HepG2 (cell line): ENCODE measurements around the gene IGSF21. TPM values are rescaled to one million over a fixed set of nuclear protein-coding genes. Genes with fewer than 3 reads are reported as not detected.

Experiments used
- ARID2 ChIP-seq: sonication (generic); formaldehyde crosslinking; IDR thresholded peaks from 2 replicates; pipeline ENCODE4 v1.8.1; 2022; ENCODE audit warnings: mild to moderate bottlenecking, missing genetic modification reagents, borderline replicate concordance
- ASH2L ChIP-seq: fragments of 300-600, 200-600 bp; sonication (generic); IDR thresholded peaks from 2 replicates; pipeline ENCODE4 v1.7.0; 2017; ENCODE audit warnings: low read depth, mild to moderate bottlenecking, moderate library complexity, mixed read lengths, low read length; ENCODE audit not compliant: insufficient read length
- CBX2 ChIP-seq, 2 experiments: fragments of 200-600 bp in 1 of 2; sonication (generic); formaldehyde crosslinking in 1 of 2; IDR thresholded peaks; 2 replicates each; pipeline versions ENCODE4 v1.7.0 to v1.8.1; 2018 to 2022; ENCODE audit warnings: low read depth in 2 of 2, low read length in 1 of 2, mild to moderate bottlenecking in 1 of 2, missing genetic modification reagents in 1 of 2
- EP300 ChIP-seq, 3 experiments: sonication (generic) in 1 of 3; formaldehyde crosslinking in 1 of 3; IDR thresholded peaks; 2 replicates each; pipeline versions ENCODE4 v1.5.1 to v1.6.1; 2011 to 2020; ENCODE audit warnings: low read depth in 2 of 3, low read length in 2 of 3, borderline replicate concordance in 1 of 3, improper control_type of control experiment in 1 of 3, mild to moderate bottlenecking in 1 of 3, missing genetic modification reagents in 1 of 3, moderate library complexity in 1 of 3
- ESRRA ChIP-seq: sonication (generic); formaldehyde crosslinking; IDR thresholded peaks from 2 replicates; pipeline ENCODE4 v1.5.1; 2020; ENCODE audit warnings: mild to moderate bottlenecking, low read depth, missing genetic modification reagents
- EZH2 ChIP-seq: conservative IDR thresholded peaks from 2 replicates; pipeline ENCODE4 v1.6.1; 2012; ENCODE audit warnings: mild to moderate bottlenecking, low read depth, low read length, moderate library complexity
- GABPB1 ChIP-seq: IDR thresholded peaks from 2 replicates; pipeline ENCODE4 v1.6.1; 2016; ENCODE audit warnings: mild to moderate bottlenecking, missing genetic modification reagents, moderate library complexity, missing compliant biosample characterization
- GATAD1 ChIP-seq: IDR thresholded peaks from 2 replicates; pipeline ENCODE4 v1.6.1; 2016; ENCODE audit warnings: missing genetic modification reagents, missing compliant biosample characterization
- HIVEP1 ChIP-seq: sonication (generic); formaldehyde crosslinking; IDR thresholded peaks from 2 replicates; pipeline ENCODE4 v1.4.0; 2020; ENCODE audit warnings: mild to moderate bottlenecking, missing genetic modification reagents
- KDM6A ChIP-seq: IDR thresholded peaks from 2 replicates; pipeline ENCODE4 v1.6.1; 2016; ENCODE audit warnings: low read depth
- NR2F1 ChIP-seq, 2 experiments: fragments of 450-650 bp in 1 of 2; formaldehyde crosslinking in 1 of 2; IDR thresholded peaks; 2 replicates each; pipeline versions ENCODE4 v1.5.0 to v1.6.1; 2016 to 2020; ENCODE audit warnings: mild to moderate bottlenecking in 1 of 2, missing compliant biosample characterization in 1 of 2, missing genetic modification reagents in 1 of 2, moderate library complexity in 1 of 2
- NR2F6 ChIP-seq, 2 experiments: IDR thresholded peaks; 2 replicates each; pipeline ENCODE4 v1.6.1; 2016; ENCODE audit warnings: antibody characterized with exemption in 1 of 2, mild to moderate bottlenecking in 1 of 2
- RXRA ChIP-seq: sonication (generic); formaldehyde crosslinking; IDR thresholded peaks from 2 replicates; pipeline ENCODE4 v1.5.1; 2020; ENCODE audit warnings: missing genetic modification reagents
- SAP130 ChIP-seq: IDR thresholded peaks from 2 replicates; pipeline ENCODE4 v1.6.1; 2016; ENCODE audit warnings: low read depth
- TEAD3 ChIP-seq: optimal IDR thresholded peaks from 2 replicates; pipeline ENCODE3; 2016; ENCODE audit warnings: borderline replicate concordance
- TGIF2 ChIP-seq: IDR thresholded peaks from 2 replicates; pipeline ENCODE4 v1.6.1; 2016; ENCODE audit warnings: control low read depth, missing compliant biosample characterization
- THRA ChIP-seq: sonication (generic); formaldehyde crosslinking; IDR thresholded peaks from 2 replicates; pipeline ENCODE4 v1.4.0; 2020; ENCODE audit warnings: missing genetic modification reagents, borderline replicate concordance
- ZNF431 ChIP-seq: sonication (generic); formaldehyde crosslinking; IDR thresholded peaks from 2 replicates; pipeline ENCODE4 v1.9.0; 2022; ENCODE audit warnings: missing genetic modification reagents, low read depth, mild to moderate bottlenecking, borderline replicate concordance
- ZNF546 ChIP-seq: sonication (generic); formaldehyde crosslinking; conservative IDR thresholded peaks from 2 replicates; pipeline ENCODE4 v1.8.1; 2023; ENCODE audit warnings: mild to moderate bottlenecking, missing genetic modification reagents
- ZNF605 ChIP-seq: sonication (generic); formaldehyde crosslinking; IDR thresholded peaks from 2 replicates; pipeline ENCODE4 v1.8.0; 2022; ENCODE audit warnings: mild to moderate bottlenecking, missing genetic modification reagents
- ZNF747 ChIP-seq: sonication (generic); formaldehyde crosslinking; IDR thresholded peaks from 2 replicates; pipeline ENCODE4 v1.8.1; 2023; ENCODE audit warnings: missing genetic modification reagents, mild to moderate bottlenecking, borderline replicate concordance
- ZNF792 ChIP-seq: IDR thresholded peaks from 2 replicates; pipeline ENCODE4 v1.6.1; 2016
- polyA plus RNA-seq, 8 experiments: library from polyadenylated mRNA; depleted of rRNA in 3 of 8; stranded (reverse) in 7 of 8; unstranded in 1 of 8; fragments of >200 nt; fragmentation: Illumina TruSeq in 4 of 8; extraction: Trizol in 4 of 8; gene quantifications; 2 replicates each; pipeline versions ENCODE4 v1.2.1 to v1.2.3, GENCODE V29; 2011 to 2016; ENCODE audit warnings: low read depth in 4 of 8, missing spikeins in 1 of 8, mixed read lengths in 1 of 8; ENCODE audit not compliant: insufficient read depth in 1 of 8
- total RNA-seq, 5 experiments: library from RNA; depleted of rRNA; stranded (reverse); fragments of >200 nt; fragmentation: Illumina TruSeq; extraction: Trizol; gene quantifications; 2 replicates each; pipeline ENCODE4 v1.2.3, GENCODE V29; 2016; ENCODE audit warnings: low read depth in 1 of 5
- TF ChIP-seq, protein P1 (sequence below): sonication (generic); formaldehyde crosslinking; conservative IDR thresholded peaks from 2 replicates; pipeline ENCODE4 v1.4.0; 2020; ENCODE audit warnings: mild to moderate bottlenecking, missing genetic modification reagents, moderate library complexity

IGSF21 gene
- total and polyA plus RNA-seq, 2 of the 13 experiments (the other 11 are each of a cell fraction or from before 2014, with no cell fraction given) = not detected

DNA sequence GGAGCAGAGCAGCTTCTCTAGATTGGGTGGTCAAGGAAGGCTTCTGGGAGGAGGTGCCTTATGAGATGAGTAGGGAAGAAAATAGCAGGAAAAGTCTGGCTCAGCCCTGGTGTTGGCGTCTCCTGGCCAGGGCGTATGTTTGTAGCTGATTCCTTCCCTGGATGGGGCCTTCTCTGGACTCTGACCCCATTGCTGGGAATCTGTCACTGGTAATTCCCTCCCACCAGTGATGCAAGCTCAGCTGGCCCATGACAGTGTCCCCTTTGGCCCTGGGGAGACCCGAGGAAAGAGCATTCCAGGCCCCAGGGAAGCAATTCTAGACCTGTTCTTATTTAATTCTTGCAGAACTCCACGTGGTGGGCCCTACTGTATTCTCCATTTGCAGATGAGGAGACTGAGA is 20.7 kb downstream of the IGSF21 start (continued):
- TF ChIP-seq TEAD3 (CRISPR knock-in tag) (peak; percentile 87), NR2F6 (IDR thresholded peaks at IDR 0.05) (no peak), NR2F6 (CRISPR knock-in tag; IDR thresholded peaks at IDR 0.05) (peak; percentile 47; the same call in 1 of the 2 replicates), TGIF2 (peak; percentile 73; the same call in 1 of the 2 replicates), KDM6A (CRISPR knock-in tag) (peak; percentile 84), CBX2 (IDR thresholded peaks at IDR 0.05; ENCODE audit: low read depth, low read length) (no peak), CBX2 (CRISPR knock-in tag; IDR thresholded peaks at IDR 0.05; ENCODE audit: low read depth) (no peak), NR2F1 (CRISPR knock-in tag; IDR thresholded peaks at IDR 0.05) (peak in 1 of 2 experiments; percentile 57; a peak in 1 of 4 replicates), ZNF605 (0 out of 2 replicates have a peak, but pooled peaks have one; percentile 20), EZH2 (no peak), ARID2 (CRISPR knock-in tag) (0 out of 2 replicates have a peak, but pooled peaks have one; percentile 29), RXRA (CRISPR knock-in tag) (0 out of 2 replicates have a peak, but pooled peaks have one; percentile 18), HIVEP1 (CRISPR knock-in tag) (peak; percentile 19; the same call in 1 of the 2 replicates), ZNF431 (CRISPR knock-in tag) (0 out of 2 replicates have a peak, but pooled peaks have one; percentile 52), ESRRA (CRISPR knock-in tag) (0 out of 2 replicates have a peak, but pooled peaks have one; percentile 24), ZNF792 (0 out of 2 replicates have a peak, but pooled peaks have one; percentile 37), SAP130 (peak; percentile 75), EP300 (IDR thresholded peaks at IDR 0.05; ENCODE audit: low read depth in 2 of 2, low read length in 2 of 2) (0 out of 4 replicates have a peak, but pooled peaks of 1 of the 2 experiments have one; percentile 33), EP300 (CRISPR knock-in tag; IDR thresholded peaks at IDR 0.05; ENCODE audit: borderline replicate concordance) (0 out of 2 replicates have a peak, but pooled peaks have one; percentile 43), THRA (peak; percentile 63; the same call in 1 of the 2 replicates), ZNF546 (CRISPR knock-in tag) (no peak), GATAD1 (CRISPR knock-in tag) (0 out of 2 replicates have a peak, but pooled peaks have one; percentile 21), ASH2L (peak; percentile 65), GABPB1 (CRISPR knock-in tag) (peak; percentile 13; the same call in 1 of the 2 replicates), ZNF747 (CRISPR knock-in tag) (peak; percentile 45; the same call in 1 of the 2 replicates)
- TF ChIP-seq, protein P1, sequence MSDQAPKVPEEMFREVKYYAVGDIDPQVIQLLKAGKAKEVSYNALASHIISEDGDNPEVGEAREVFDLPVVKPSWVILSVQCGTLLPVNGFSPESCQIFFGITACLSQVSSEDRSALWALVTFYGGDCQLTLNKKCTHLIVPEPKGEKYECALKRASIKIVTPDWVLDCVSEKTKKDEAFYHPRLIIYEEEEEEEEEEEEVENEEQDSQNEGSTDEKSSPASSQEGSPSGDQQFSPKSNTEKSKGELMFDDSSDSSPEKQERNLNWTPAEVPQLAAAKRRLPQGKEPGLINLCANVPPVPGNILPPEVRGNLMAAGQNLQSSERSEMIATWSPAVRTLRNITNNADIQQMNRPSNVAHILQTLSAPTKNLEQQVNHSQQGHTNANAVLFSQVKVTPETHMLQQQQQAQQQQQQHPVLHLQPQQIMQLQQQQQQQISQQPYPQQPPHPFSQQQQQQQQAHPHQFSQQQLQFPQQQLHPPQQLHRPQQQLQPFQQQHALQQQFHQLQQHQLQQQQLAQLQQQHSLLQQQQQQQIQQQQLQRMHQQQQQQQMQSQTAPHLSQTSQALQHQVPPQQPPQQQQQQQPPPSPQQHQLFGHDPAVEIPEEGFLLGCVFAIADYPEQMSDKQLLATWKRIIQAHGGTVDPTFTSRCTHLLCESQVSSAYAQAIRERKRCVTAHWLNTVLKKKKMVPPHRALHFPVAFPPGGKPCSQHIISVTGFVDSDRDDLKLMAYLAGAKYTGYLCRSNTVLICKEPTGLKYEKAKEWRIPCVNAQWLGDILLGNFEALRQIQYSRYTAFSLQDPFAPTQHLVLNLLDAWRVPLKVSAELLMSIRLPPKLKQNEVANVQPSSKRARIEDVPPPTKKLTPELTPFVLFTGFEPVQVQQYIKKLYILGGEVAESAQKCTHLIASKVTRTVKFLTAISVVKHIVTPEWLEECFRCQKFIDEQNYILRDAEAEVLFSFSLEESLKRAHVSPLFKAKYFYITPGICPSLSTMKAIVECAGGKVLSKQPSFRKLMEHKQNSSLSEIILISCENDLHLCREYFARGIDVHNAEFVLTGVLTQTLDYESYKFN = peak; percentile 82
